WTC11 (cell line): ENCODE measurements around the gene SORCS2. TPM values are rescaled to one million over a fixed set of nuclear protein-coding genes. Genes with fewer than 3 reads are reported as not detected.

ENCODE experiments used
- ATAC-seq: fragments of 200-7000 bp; cut with Tn5 transposase; 2 replicates; pipeline ENCODE4 v1.10.0; 2021; ENCODE audit warnings: mild to moderate bottlenecking, moderate library complexity
- CTCF ChIA-PET: fragments of 300-600 bp; sonication (Branson Sonifier 250); formaldehyde crosslinking; loops from one replicate; lab custom pipeline; 2021; ENCODE audit warnings: antibody characterized with exemption; lab: Charles Lee
- POLR2A ChIA-PET: fragments of 350-600 bp; sonication (Branson Sonifier 250); formaldehyde crosslinking; loops from one replicate; lab custom pipeline; 2021; ENCODE audit warnings: antibody characterized with exemption; lab: Charles Lee
- DNase-seq: peaks from one replicate; pipeline ENCODE4 v3.0.0; 2021; ENCODE audit warnings: low spot score
- H3K27ac Mint-ChIP-seq: 2 replicates; pipeline ENCODE4 v1.8.0; 2021; ENCODE audit warnings: mixed read lengths
- H3K27me3 Mint-ChIP-seq: 2 replicates; pipeline ENCODE4 v1.8.0; 2021; ENCODE audit warnings: low read depth, mild to moderate bottlenecking, moderate library complexity, mixed read lengths
- H3K36me3 Mint-ChIP-seq: 2 replicates; pipeline ENCODE4 v1.8.0; 2021; ENCODE audit warnings: mixed read lengths
- H3K4me1 Mint-ChIP-seq: 2 replicates; pipeline ENCODE4 v1.8.0; 2022; ENCODE audit warnings: mixed read lengths
- H3K4me3 Mint-ChIP-seq: 2 replicates; pipeline ENCODE4 v1.8.0; 2021; ENCODE audit warnings: mild to moderate bottlenecking, moderate library complexity, mixed read lengths
- H3K9me3 Mint-ChIP-seq: 2 replicates; pipeline ENCODE4 v1.8.0; 2021; ENCODE audit warnings: mixed read lengths
- CBFB ChIP-seq: sonication (generic); formaldehyde crosslinking; IDR thresholded peaks from 2 replicates; pipeline ENCODE4 v1.8.1; 2022; ENCODE audit warnings: mild to moderate bottlenecking, low read depth, missing genetic modification reagents
- CREM ChIP-seq: sonication (generic); formaldehyde crosslinking; IDR thresholded peaks from 2 replicates; pipeline ENCODE4 v1.8.1; 2022; ENCODE audit warnings: mild to moderate bottlenecking, missing genetic modification reagents, moderate library complexity
- FOXK1 ChIP-seq: sonication (generic); formaldehyde crosslinking; IDR thresholded peaks from 2 replicates; pipeline ENCODE4 v1.8.0; 2022; ENCODE audit warnings: mild to moderate bottlenecking, moderate library complexity, missing genetic modification reagents
- GTF2I ChIP-seq: fragments of 250-450 bp; sonication (Bioruptor Pico); conservative IDR thresholded peaks from 2 replicates; pipeline ENCODE4 v1.4.0; 2021; ENCODE audit warnings: mild to moderate bottlenecking
- MXD4 ChIP-seq: fragments of 250-450 bp; sonication (Bioruptor Pico); IDR thresholded peaks from 2 replicates; pipeline ENCODE4 v1.8.0; 2021; ENCODE audit warnings: mild to moderate bottlenecking, moderate library complexity, borderline replicate concordance
- RELA ChIP-seq: sonication (generic); formaldehyde crosslinking; IDR thresholded peaks from 2 replicates; pipeline ENCODE4 v1.8.1; 2022; ENCODE audit warnings: missing genetic modification reagents, mild to moderate bottlenecking, borderline replicate concordance
- ZNF121 ChIP-seq: sonication (generic); formaldehyde crosslinking; IDR thresholded peaks from 2 replicates; pipeline ENCODE4 v1.8.0; 2023; ENCODE audit warnings: missing genetic modification reagents
- ZNF263 ChIP-seq: sonication (generic); formaldehyde crosslinking; IDR thresholded peaks from 2 replicates; pipeline ENCODE4 v1.8.1; 2022; ENCODE audit warnings: low read depth, mild to moderate bottlenecking, moderate library complexity, missing genetic modification reagents
- total RNA-seq: library from RNA; stranded (reverse); gene quantifications from 3 replicates; pipeline ENCODE4 v1.2.3, GENCODE V29; 2021
- TF ChIP-seq, protein P1 (sequence below): fragments of 250-450 bp; sonication (Bioruptor Pico); IDR thresholded peaks from 2 replicates; pipeline ENCODE4 v2.1.2; 2022; ENCODE audit warnings: mild to moderate bottlenecking, moderate library complexity
- TF ChIP-seq, protein P2 (sequence below): sonication (generic); formaldehyde crosslinking; IDR thresholded peaks from 2 replicates; pipeline ENCODE4 v1.8.1; 2023; ENCODE audit warnings: mild to moderate bottlenecking, moderate library complexity, missing genetic modification reagents
- TF ChIP-seq, protein P3 (sequence below): fragments of 250-450 bp; sonication (Bioruptor Pico); IDR thresholded peaks from 2 replicates; pipeline ENCODE4 v1.9.0; 2021; ENCODE audit warnings: mild to moderate bottlenecking, borderline replicate concordance

The SORCS2 gene
- total RNA-seq, 1 experiment from 2014 or later = 6.6 TPM

DNA sequence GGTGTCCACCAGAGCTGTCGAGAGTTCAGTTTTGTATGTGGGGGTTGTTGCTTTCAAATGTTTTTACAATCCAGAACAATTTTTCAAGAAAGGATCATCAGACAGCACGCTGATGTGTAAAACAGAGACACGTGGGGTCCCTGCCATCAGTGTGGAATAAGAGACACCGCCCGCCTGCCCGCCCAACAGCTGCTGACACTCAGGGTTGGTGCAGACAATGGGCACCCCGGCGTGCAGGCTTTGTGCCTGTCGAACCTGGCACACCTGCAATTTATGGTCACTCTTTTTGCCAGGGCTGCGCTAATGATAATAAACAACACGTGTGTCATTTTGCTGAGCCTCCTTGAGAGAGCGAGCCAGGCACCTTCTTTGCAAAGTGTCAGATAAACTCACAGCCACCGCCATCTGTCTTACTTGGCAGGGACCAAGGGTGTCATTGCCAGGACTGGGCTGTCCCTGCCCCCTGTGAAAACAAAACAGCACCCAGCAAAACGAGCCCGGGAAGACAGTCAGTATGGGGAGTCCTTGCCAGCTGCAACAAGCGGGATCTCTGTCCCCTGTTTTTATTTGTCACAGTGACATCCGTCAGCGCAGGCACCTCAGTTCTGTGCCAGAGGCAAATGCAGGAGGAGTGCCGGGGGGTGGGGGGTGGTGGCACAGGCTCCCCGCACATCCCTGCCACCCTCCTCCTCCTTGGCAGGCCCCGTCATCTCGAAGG lies 173.3 kb downstream of the SORCS2 start (continued):
- TF ChIP-seq, protein P1, sequence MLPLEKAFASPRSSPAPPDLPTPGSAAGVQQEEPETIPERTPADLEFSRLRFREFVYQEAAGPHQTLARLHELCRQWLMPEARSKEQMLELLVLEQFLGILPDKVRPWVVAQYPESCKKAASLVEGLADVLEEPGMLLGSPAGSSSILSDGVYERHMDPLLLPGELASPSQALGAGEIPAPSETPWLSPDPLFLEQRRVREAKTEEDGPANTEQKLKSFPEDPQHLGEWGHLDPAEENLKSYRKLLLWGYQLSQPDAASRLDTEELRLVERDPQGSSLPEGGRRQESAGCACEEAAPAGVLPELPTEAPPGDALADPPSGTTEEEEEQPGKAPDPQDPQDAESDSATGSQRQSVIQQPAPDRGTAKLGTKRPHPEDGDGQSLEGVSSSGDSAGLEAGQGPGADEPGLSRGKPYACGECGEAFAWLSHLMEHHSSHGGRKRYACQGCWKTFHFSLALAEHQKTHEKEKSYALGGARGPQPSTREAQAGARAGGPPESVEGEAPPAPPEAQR (CRISPR knock-in tag) = no peak
- TF ChIP-seq RELA (CRISPR knock-in tag) (no peak), CREM (CRISPR knock-in tag) (no peak)
- TF ChIP-seq, protein P2, sequence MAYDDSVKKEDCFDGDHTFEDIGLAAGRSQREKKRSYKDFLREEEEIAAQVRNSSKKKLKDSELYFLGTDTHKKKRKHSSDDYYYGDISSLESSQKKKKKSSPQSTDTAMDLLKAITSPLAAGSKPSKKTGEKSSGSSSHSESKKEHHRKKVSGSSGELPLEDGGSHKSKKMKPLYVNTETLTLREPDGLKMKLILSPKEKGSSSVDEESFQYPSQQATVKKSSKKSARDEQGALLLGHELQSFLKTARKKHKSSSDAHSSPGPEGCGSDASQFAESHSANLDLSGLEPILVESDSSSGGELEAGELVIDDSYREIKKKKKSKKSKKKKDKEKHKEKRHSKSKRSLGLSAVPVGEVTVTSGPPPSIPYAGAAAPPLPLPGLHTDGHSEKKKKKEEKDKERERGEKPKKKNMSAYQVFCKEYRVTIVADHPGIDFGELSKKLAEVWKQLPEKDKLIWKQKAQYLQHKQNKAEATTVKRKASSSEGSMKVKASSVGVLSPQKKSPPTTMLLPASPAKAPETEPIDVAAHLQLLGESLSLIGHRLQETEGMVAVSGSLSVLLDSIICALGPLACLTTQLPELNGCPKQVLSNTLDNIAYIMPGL = no peak

DNA sequence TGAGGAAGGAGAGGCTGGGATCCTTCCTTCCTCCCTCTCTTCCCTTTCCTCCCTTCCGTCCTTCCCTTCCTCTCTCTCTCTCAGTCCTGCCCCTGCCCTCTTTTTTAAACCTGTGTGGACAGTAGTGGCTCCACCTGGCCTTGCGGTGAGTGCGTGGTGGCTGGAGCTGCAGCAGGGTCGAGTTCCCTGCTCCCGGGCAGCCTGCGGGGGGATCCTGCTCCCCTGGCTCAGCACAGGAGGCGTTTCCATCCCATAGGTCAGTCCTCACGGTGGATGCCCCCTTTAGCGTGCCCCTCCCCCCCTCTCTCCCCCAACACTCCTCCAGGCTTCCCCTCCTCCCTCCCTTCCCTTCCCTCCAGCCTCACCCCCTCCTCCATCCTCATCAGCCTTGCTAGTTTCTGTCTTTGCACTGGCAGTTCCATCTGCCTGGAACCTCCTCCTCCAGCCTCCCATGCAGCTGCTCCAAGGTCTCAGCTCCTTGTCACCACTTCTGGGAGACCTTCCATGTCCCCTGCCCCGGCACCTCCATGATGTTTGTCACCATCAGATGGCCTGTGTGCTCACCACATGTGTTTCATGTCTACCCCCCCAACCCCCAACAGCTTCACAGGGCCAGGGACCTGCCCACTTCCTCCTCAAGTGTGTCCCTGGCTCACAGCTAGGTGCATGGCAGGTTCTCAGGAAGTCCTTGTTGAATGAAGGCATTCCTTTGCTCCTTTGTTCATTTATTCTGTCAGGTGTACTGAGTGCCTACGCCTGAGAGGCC lies 174.0 kb downstream of the SORCS2 start:
- POLR2A ChIA-PET = interaction anchor here (0.8 kb wide), 1 partner anchor 27 kb away, joined by 3 read pairs; no protein-coding TSS in a partner anchor
- DNase-seq (no peak), ATAC-seq (peak; percentile 68)
- Mint-ChIP-seq H3K36me3 (no peaks in the 10 kb centered on the region), H3K4me3 (no peak overlapping the region), H3K27me3 (no peaks in the 10 kb centered on the region), H3K27ac (no peak overlapping the region; the same call in 1 of the 2 replicates), H3K4me1 (peaks cover 9% of the 10 kb centered on the region), H3K9me3 (peaks cover 3% of the 10 kb centered on the region)
- CTCF ChIA-PET = interaction anchor here (0.6 to 1.9 kb wide), 4 partner anchors 32 to 265 kb away, joined by 3 to 14 read pairs (median 3); no protein-coding TSS in a partner anchor
- TF ChIP-seq FOXK1 = no peak
- TF ChIP-seq ZNF121 (CRISPR knock-in tag) = peak; percentile 67; the same call in 1 of the 2 replicates
- TF ChIP-seq MXD4 (CRISPR knock-in tag) = no peak
- TF ChIP-seq, protein P3, sequence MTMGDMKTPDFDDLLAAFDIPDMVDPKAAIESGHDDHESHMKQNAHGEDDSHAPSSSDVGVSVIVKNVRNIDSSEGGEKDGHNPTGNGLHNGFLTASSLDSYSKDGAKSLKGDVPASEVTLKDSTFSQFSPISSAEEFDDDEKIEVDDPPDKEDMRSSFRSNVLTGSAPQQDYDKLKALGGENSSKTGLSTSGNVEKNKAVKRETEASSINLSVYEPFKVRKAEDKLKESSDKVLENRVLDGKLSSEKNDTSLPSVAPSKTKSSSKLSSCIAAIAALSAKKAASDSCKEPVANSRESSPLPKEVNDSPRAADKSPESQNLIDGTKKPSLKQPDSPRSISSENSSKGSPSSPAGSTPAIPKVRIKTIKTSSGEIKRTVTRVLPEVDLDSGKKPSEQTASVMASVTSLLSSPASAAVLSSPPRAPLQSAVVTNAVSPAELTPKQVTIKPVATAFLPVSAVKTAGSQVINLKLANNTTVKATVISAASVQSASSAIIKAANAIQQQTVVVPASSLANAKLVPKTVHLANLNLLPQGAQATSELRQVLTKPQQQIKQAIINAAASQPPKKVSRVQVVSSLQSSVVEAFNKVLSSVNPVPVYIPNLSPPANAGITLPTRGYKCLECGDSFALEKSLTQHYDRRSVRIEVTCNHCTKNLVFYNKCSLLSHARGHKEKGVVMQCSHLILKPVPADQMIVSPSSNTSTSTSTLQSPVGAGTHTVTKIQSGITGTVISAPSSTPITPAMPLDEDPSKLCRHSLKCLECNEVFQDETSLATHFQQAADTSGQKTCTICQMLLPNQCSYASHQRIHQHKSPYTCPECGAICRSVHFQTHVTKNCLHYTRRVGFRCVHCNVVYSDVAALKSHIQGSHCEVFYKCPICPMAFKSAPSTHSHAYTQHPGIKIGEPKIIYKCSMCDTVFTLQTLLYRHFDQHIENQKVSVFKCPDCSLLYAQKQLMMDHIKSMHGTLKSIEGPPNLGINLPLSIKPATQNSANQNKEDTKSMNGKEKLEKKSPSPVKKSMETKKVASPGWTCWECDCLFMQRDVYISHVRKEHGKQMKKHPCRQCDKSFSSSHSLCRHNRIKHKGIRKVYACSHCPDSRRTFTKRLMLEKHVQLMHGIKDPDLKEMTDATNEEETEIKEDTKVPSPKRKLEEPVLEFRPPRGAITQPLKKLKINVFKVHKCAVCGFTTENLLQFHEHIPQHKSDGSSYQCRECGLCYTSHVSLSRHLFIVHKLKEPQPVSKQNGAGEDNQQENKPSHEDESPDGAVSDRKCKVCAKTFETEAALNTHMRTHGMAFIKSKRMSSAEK = no peak
- TF ChIP-seq CBFB (CRISPR knock-in tag) = no peak

DNA sequence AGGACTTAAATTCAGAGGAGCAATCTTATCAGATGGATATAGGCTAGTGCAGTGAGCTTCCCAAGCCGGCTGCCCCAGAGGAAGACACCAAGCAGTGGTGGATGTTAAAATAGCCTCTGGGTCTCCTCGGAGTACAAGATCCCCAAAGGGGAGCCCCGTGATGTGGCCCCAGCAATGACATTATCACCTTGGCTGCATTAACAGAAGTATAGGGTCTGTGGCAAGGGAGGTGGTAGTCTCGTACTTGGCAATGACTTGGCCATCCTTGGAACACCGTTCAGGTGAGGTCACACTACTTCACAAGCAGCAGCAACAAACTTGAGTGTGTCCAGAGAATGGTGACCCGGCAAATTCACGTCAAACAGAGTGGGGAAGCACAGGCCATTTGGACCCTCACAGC lies 174.6 kb downstream of the SORCS2 start:
- ATAC-seq = no peak
- Mint-ChIP-seq H3K27me3 (no peaks in the 10 kb centered on the region), H3K36me3 (no peaks in the 10 kb centered on the region), H3K9me3 (peaks cover 3% of the 10 kb centered on the region), H3K4me3 (no peak overlapping the region), H3K4me1 (peaks cover 9% of the 10 kb centered on the region), H3K27ac (no peak overlapping the region)
- DNase-seq = no peak
- no peak for TF ChIP-seq ZNF263 (CRISPR knock-in tag)
- no peak for TF ChIP-seq GTF2I (CRISPR knock-in tag)
- CTCF ChIA-PET = interaction anchor here (0.6 to 1.9 kb wide), 3 partner anchors 32 to 265 kb away, joined by 3 to 14 read pairs (median 3); no protein-coding TSS in a partner anchor
- POLR2A ChIA-PET = interaction anchor here (0.8 kb wide), 1 partner anchor 26 kb away, joined by 3 read pairs; no protein-coding TSS in a partner anchor
